Spleen (tissue), 7 donors: Measurements from ENCODE around the gene COMMD4.

Source experiments
- POLR2AphosphoS5 ChIP-seq, 3 donors: sonication (generic); formaldehyde crosslinking; IDR thresholded peaks; one replicate each; pipeline ENCODE4 v1.5.1; 2017; ENCODE audit warnings: antibody characterized with exemption in 3 of 3
- TF ChIP-seq, protein P1 (sequence below), 11 experiments: fragments of 200-600 bp in 7 of 11; fragments of 450-650 bp in 4 of 11; sonication (generic) in 4 of 11; IDR thresholded peaks in 8 of 11; conservative IDR thresholded peaks in 3 of 11; 1 replicate in 7 of 11; 2 replicates in 4 of 11; pipeline versions ENCODE4 v1.4.0 to v1.8.0; 2016 to 2021; ENCODE audit warnings: antibody characterized with exemption in 11 of 11, inconsistent platforms in 4 of 11, mild to moderate bottlenecking in 1 of 11
- donor health status: DM: no; HTN: no; CAD: no; lungs with moderate emphysema.
- donor health status: DM: no; HTN: no; CAD: no.
- donor health status: DM: no; HTN: no; CAD: no.

DNA sequence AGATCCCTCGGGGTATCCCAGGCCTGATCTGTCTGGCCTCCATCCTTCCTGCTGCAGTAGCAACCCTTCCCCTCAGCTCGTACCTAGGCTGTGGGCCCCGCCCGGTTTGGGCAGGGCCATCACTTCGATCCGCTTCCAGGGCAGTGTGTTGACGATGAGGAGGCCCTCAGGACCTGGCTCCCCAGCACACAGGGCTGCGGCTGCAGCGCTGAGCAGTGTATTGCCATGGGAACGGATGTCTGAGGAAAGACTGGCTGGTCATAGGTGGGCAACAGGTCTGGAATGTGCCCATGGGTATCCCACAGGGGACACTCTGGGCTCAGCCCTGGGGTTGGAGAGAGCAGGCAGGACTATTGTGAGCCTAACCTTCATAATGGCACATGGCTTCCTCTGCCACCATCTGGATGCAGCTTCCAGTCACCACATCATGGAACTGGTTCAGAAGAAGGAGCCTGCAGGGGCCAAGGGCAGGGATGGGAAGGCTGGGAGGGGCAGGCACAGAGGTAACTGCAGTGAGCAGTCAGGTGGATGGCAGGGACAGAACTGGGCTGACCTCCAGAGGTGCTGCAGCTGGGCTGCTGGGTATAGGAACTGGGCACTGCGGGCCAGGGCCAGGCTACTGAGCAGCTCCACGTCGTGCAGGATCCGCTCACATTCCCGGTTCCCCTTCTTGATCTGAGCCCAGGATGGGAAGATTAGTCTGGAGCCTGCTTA is 23.8 kb downstream of the COMMD4 start:
- TF ChIP-seq, protein P1, sequence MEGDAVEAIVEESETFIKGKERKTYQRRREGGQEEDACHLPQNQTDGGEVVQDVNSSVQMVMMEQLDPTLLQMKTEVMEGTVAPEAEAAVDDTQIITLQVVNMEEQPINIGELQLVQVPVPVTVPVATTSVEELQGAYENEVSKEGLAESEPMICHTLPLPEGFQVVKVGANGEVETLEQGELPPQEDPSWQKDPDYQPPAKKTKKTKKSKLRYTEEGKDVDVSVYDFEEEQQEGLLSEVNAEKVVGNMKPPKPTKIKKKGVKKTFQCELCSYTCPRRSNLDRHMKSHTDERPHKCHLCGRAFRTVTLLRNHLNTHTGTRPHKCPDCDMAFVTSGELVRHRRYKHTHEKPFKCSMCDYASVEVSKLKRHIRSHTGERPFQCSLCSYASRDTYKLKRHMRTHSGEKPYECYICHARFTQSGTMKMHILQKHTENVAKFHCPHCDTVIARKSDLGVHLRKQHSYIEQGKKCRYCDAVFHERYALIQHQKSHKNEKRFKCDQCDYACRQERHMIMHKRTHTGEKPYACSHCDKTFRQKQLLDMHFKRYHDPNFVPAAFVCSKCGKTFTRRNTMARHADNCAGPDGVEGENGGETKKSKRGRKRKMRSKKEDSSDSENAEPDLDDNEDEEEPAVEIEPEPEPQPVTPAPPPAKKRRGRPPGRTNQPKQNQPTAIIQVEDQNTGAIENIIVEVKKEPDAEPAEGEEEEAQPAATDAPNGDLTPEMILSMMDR (IDR thresholded peaks at IDR 0.05 in 8 of 11, conservative IDR thresholded peaks at IDR 0.05 in 3 of 11) = no peak
- TF ChIP-seq POLR2AphosphoS5 (IDR thresholded peaks at IDR 0.05) = peak in 1 of 3 donors; percentile 47
